Hematopoietic multipotent progenitor cell (in vitro differentiated cells): ENCODE results near the gene GPR139. TPM values are rescaled to one million over a fixed set of nuclear protein-coding genes. Genes with fewer than 3 reads are reported as not detected.

Experiments
- DNase-seq, 3 donors: peaks; one replicate each; pipeline ENCODE4 v3.0.0-alpha.2; 2011 to 2015; ENCODE audit warnings: low read depth in 2 of 3, low spot score in 2 of 3
- total RNA-seq: library from RNA; depleted of rRNA; stranded (reverse); fragments of >200 nt; gene quantifications from one replicate; pipeline ENCODE4 v1.2.3, GENCODE V29; 2012

The GPR139 gene
- total RNA-seq, 1 donor, result not detected

DNA sequence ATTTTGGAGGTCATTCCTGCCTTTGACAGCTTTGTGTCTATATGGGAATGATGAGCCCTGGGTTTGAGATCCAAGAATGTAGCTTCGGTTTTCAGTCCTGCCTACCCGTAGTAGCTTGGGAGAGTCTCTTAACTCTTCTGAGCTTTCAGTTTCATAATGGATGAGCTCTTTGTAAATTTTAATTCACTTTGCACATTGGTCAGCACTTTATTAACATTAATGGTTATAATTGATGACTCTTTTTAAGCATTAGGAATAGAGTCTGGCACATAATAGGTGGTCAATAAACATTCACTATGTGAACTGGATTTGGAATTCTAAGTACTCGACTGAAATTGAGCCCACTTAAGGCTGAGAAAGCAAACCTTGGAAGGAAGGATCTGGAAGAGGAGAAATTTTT is 17.3 kb downstream of the GPR139 start:
- no peak for DNase-seq

DNA sequence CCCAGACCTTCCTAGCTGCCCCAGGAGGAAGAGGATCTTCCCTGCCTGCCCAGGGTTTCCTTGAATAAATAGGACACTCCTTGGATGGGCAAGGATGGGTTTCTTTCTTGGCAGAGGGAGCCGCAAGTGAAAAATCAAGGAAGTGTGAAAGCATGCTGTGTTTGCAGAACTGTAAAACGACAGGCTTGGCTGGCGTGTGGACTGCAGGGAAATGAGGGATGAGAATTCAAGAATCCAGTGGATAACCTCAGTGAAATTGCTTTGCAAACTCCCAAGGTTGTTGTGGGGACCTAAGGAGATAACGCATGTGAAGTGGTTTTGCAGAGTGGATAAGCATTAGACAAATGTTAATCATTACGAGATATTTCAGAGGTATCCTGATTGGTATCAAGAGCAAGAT is 20.4 kb downstream of the GPR139 start:
- no peak for DNase-seq

DNA sequence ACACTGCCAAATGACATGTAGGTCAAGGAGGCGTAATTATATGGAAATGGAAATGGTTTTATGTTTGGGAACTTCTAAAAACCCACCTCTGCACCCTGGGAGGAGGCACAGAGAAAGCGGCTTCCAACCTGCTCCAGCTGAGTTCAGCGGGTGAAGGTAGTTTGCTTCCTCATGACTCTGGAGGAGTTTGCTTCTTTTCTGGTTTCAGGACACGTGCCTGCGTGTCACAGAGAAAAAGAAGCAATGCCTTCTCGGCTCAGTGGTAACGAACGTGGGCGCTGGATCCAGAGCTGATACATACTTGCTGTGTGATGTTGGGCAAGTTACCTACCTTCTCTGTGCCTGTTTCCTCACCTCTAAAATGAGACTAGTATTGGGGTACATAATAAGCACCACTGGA is 22.1 kb downstream of the GPR139 start:
- DNase-seq, result no peak

DNA sequence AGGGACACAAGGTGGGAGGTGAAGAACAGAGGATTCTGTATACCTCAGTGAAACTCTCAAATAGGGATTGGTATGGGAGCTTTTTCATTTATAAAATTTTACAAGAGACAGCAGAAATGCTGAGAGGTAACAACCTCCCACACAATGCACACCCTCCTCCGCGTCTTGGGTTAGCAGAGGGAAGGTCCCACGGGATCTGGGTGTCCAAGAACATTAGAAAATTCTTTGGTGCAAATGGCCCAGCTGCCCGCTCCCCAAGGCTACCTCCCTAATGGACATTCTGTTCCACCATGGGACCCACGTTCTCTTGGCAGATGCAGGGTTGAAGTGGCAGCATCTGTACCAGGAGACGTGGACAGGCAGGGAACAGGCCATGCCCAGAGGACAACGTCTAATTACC is 22.5 kb downstream of the GPR139 start:
- DNase-seq, result no peak

DNA sequence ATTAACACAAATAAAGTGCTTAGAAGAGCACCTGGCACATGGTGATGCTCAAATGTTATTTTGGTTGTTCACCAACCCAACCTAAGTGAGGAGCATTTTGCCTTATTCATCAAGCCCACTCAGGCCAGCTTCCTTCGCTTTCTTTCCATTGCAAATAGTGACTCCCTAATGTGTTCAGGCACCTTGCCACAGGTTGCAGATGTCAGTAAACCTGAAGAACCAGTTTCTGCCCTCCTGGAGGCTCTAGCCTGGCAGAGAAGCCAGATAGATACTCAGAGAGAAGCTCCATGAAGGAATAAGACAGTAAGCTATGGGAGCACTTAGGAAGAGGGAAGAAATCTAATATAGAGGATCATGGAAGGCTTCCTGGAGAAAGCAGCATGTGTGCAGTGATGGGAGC is 23.9 kb downstream of the GPR139 start:
- DNase-seq, result no peak

DNA sequence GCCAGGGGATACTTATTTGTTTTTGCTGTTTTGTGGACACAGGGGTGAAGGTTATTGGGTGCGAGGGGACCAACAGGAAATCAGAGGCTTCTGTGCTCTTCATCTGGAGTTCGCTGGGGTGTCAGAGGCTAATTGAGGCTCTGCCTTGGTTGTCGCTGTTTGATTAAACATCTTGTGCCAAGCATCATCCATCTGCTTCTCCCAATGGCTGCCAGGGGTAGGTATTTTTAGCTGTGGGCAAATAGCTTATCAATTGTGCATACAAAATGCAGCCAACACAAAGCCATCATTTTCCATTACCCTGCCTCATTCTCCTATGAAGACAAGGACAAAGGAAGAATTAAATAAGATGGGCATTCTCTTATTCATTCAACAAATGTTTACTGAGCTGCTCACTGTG is 27.8 kb downstream of the GPR139 start:
- no peak for DNase-seq

DNA sequence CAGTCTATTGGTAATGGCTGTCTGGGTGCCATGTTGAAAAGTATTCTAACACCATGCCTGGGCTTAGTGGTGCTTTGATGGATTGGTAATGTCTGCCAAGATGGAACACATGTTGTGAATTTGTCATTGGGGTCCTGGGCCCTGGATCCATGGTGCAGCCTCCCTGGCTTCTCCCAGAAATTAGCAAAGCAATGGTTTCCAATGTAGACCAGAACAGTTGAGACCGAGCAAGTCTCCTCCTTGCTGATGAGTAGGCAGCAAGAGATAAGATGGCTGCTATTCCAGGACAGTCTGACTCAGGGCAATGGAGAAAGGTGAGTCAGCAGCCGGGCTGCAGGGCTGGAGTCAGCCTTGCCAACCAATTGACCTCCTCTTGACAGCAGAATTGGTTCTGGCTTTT is 30.8 kb downstream of the GPR139 start:
- DNase-seq, result no peak

DNA sequence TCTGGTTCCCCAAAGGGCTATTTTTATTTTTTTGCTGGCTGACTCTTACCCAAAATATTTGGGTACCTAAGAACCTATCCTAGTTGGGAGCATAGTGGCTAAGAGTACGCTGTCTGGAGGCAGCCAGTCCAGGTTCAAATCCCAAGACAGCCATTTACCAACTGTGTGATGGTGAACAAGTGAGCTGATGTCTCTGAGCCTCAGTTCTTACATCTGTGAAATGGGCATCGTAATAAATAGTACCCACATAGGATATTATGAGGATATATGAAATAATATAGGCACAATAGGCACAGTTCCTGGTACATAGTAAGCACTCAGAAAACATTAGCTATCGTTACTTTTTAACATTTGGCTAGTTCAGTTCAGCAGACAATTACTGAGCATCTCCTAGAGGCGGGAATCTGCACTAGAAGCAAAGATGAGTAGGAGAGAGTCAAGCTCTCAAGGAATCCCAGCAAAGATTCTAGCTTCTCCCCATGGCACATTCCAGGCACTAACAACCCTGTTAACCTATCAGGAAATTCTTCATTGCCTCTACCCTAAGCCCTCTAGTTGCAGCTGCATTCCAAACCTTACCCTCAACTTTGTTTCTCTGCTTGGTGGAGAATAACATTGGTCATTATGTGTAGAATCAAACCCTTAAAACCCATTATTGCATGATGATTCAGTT is 31.6 kb downstream of the GPR139 start:
- no peak for DNase-seq

DNA sequence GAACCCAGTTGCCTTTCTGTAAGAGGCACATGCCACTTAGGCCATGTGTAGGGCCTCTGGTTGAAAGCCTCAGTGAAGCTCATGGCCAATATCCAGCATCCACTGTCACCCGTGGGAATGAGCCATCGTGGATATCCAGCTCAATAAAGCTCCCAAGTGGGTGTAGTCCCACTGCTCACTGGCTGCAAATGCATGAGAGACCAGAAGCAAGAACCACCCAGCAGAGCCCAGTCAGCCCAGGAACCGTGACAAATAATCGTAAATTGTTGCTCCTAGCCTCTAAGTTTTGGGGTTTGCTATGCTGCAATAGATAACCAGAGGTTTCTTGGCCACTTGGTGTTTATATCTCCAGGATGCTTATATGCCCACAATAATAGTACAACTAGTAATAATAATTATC is 33.7 kb downstream of the GPR139 start:
- no peak for DNase-seq

DNA sequence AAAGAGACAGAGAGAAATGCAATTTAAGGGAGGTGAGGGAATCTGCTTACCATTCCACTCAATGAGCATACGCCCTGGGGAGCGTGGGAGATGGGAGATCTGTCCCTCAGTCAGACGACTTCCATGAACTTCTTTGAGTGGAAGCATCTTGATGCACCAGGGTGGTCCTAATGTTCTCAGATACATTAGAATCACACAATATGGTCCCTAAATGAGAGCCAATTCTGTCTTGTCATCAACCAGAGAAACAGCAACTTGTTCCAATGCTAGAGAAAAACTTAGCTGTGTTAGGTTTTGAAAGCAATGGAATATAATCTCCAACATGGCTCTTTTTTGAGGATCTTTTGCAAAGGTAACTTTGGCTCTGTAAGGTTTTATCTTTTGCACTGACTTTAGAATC is 44.1 kb downstream of the GPR139 start:
- DNase-seq, result no peak

DNA sequence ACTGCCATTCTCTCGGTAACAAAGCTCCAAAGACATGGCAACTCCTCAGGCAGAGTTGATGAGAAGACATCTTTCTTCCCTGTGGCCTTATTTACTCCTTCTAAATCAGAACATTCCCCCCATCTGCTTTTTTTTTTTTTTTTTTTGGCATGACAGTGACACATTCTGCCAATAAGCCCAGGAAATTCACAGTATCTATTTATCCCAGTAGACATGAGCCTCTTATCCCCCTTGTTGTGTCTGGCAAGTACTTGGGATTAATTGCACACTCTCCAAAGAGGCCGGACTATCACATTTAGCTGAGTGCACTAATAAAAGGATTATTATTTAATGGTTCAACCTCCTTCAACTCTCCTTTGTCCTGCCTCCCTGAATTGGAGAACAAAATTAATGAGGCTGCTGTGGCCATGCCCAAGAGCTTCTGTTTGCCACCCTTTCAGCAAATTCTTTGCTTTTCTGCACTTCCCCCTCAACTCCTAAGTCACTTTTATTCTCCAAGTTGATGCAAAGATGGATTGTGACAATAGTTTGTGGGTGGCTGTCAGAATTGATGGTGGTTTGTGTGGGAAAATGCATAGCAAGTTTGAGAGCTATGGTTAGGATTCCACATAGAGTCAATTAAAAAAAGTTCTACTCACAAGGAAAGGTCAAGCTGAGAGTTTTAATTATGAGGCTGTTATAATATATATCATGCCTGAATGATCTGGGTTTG is 47.2 kb downstream of the GPR139 start:
- no peak for DNase-seq

DNA sequence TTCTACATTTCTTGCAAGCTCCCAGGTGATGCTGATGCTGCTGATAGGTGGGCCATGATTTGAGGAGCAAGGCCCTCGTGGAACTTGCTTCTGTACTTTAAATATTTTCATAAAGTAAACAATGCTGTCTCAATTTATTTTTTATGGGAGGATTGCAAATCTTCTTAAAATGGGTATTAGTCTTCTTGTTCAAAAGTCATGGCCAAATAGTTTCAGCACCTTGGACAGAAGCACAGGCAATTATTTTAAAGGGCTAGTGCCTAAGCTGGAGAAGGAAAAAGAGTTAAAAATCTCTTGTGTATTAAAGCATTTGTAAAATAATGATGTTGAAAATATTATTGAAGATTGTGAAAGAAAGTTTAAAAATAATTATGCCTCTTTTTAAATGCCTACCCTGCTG is 50.5 kb downstream of the GPR139 start:
- DNase-seq, result peak in 2 of 3 donors; percentile 3 to 35

DNA sequence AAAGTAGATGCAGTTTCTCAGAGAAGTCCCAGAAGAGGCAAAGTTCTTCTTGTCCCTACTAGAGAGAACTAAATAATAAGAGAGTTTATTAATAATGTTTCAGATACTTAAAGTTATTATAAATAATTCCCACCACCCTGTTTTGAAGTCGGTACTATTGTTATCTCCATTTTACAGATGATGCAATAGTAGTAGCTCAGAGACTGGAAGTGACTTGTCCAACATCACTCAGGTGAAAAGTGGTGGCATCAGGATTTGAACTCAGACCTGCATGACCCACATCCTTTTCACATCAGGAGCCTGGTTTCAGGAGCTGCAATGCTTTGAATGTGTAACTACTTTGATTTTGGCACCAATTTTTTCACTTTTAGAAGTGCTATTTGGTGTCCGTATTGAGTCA is 52.7 kb downstream of the GPR139 start:
- no peak for DNase-seq

DNA sequence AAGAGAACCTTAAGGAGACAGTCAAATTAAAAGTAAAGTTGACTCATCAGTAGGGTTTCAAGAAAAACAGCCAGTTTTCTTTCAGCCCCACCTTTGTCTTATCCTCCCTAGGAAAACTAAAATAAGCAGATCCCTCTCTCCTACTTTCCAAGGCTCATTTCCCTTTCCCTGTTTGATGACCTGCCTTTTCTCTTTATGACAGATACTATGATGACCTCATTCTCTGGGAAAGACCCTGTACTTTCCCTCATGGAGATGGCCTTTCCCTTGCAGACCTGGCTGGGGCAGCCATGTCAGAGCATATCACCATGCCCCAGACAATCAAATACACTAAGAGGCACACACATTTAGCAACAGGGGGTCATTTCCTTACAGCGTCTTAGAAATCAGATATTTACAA is 53.6 kb downstream of the GPR139 start:
- no peak for DNase-seq

DNA sequence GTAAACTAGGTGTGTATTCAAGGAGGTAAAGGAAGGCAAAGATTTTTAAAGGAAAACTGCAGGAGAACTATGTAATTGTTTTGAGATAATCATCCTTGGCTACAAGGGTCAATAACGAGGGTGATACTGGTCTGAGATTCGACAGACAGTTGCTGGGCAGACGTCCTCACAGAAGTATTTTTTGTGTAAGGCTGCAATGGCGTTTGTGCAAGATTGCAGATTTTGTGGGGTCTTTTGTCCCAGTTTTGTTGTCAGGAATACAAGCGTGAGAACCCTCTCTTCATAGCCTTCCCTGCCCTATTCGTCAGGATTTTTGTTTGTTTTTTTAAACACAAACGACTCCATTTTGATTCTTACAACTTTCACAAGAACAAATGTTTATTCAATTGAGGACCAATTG is 57.5 kb downstream of the GPR139 start:
- DNase-seq, result no peak

DNA sequence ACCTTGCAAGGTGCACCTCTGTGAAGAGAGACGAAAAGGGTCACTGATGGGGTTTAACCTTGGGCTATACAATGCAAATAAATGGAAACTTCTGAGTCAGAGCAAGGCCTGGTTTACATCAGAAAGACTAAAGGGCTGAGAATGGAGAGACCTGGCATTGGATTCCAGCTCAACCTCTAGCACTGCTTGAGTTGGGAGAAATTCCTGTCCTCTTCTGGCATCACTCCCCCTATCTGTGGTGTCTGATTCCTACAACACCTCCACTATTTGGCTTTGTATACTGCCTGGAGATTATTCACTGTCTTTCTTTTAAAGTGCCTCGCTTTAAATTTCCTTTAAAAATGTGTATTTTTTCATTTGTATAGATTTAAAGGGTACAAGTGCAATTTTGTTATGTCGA is 68.8 kb downstream of the GPR139 start:
- no peak for DNase-seq

DNA sequence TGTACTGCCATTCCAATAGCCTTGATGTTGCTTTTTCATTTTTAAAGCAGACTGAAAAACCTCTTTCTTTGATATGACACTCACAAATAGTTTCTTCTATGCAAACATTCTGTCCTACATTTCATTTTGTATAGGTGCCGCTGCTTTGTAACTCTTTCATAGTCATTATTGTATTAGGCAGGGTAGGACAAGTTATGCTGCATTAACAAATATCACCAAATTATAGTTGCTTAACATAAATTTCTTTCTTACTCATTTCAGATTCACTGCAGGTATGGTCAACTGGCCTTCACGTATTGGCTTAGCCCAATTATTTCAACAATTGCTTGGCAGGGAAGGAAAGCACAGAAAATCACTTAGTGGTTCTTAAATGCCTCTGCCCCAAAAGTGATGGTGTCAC is 70.8 kb downstream of the GPR139 start:
- DNase-seq, result no peak

DNA sequence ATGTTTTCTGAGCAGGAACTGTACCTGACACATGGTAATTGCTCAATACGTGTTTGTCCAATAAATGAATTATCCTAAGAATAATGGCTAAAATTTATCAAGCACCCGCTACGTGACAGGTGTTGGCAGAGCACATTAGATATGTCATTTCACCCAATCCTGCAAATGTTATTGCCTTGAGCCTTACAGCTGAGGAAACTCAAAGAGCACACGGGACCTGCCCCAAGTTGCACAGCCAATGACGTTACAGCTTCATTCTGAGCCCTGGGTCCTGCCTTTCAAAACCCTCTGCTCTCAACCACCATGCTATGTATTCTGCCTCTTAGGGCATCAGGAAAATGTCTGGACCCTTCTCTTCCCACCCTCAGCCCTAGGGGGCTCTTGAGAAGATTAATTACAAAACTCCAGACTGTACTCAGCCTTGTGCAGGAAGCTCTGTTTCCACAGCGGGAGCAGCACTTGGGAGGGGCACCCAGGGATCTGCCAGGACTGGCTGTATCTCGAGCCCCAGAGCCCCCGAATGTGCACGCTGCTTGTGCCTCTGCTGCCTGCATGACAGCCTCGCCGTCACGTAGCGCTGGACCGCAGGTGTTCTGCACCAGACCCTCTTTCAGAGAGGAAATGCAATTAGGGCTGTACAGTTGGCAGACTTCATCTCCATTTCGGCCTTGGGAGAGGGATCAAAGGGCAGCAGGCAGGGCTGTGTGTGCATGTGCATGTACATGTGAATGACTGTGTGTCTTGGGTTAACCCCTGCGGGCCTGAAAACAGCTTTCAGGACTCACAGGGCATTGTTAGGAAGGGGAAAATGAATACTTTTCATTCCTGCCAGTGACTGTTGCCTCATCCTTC is 71.6 kb downstream of the GPR139 start:
- DNase-seq, result no peak

DNA sequence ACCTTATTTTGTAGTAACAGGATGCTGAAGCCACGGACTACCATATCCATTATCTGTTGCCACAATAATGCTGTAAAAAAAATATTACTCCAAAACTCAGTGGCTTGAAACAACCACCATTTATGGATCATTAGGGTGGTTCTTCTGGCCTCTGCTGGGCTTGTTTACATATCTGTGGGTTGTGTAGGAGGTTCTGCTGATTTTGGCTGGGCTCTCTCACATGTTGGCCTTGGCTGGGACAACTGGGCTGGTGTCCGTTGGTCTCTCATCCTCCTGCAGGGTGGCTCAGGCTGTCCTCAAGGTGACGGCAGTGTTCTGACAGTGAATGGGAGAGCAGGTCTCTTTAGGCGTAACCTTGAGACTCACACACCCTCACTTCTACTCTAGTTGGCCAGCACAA is 76.0 kb downstream of the GPR139 start:
- no peak for DNase-seq

DNA sequence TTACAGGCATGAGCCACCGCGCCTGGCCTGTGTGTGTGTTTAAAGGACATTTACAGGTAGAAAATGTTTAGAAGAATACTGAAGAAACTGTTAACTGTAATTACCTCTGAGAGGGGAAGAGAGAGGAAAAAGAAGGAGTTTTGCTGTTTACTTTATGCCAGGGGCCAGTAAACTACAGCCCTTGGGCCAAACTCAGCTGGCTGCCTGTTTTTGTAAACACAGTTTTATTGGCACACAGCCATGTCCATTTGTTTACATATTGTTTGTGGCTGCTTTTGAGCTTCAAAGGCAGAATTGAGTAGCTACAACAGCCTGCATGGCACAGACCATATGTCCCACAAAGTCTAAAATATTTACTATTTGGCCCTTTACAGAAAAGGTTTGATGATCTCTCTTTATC is 76.4 kb downstream of the GPR139 start:
- DNase-seq, result no peak

DNA sequence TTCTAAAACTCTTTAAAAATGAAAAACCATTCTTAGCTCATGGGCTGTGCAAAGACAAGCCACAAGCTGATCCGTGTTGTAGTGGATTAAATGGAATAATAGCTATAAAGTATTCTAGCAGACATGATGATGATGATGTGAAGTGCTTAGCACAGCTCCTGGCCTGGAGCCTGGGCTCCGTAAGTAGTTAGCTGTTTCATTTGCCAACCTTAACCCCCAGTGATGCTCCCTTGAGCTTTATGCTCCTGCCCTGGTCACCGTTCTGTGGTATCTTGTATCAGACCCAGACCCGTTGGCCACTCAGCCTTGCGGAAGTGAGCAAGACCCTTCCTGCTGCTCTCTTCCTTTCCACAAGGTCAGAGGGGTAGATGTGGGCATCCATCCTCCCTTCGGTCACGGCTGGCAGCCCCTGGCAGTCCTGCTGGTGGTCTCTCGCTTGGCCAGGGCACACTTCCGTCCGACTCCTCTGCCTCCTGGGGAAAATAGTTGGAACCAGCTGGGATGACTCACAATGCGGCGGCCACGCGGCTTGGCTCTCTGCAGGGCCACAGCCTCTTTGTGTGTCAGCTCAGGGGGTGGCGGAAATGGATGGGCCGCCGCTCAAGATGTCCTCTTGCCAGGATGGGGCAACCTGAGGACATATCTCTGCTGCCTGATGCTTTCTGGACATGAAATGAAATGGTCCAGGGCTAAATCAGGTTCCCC is 79.1 kb downstream of the GPR139 start:
- DNase-seq, result no peak
